Prostate gland (tissue), 2 donors: Measurements from ENCODE around the gene DICER1.

Experiments used
- CTCF ChIP-seq, 4 experiments: fragments of 200-600 bp in 2 of 4; fragments of 450-650 bp in 2 of 4; sonication (generic) in 2 of 4; IDR thresholded peaks; 1 replicate in 3 of 4; 2 replicates in 1 of 4; pipeline ENCODE4 v1.5.1; 2016 to 2019; ENCODE audit warnings: antibody characterized with exemption in 4 of 4, mild to moderate bottlenecking in 2 of 4, moderate library complexity in 2 of 4
- POLR2AphosphoS5 ChIP-seq: sonication (generic); formaldehyde crosslinking; IDR thresholded peaks from one replicate; pipeline ENCODE4 v1.6.1; 2017; ENCODE audit warnings: antibody characterized with exemption

GRCh38 chr14:95096476-95096875 is 60.9 kb downstream of the DICER1 start:
- TF ChIP-seq CTCF (IDR thresholded peaks at IDR 0.05): no peak
- no peak for TF ChIP-seq POLR2AphosphoS5
